NB4 (cell line): ENCODE results near the gene ARFGAP1.

ENCODE experiments used
- DNase-seq: peaks from one replicate; pipeline ENCODE4 v3.0.0; 2010; ENCODE audit warnings: low read depth
- H3K4me3 ChIP-seq: one replicate; pipeline ENCODE4 v1.5.1; 2011; ENCODE audit warnings: mild to moderate bottlenecking, low read depth, low read length, moderate library complexity
- CTCF ChIP-seq: IDR thresholded peaks from one replicate; pipeline ENCODE4 v1.5.1; 2012; ENCODE audit warnings: low read depth, low read length
- MAX ChIP-seq: IDR thresholded peaks from 2 replicates; pipeline ENCODE4 v1.6.1; 2011; ENCODE audit warnings: low read depth, low read length
- MYC ChIP-seq: IDR thresholded peaks from 2 replicates; pipeline ENCODE4 v1.6.1; 2011; ENCODE audit warnings: low read depth, low read length
- POLR2A ChIP-seq: IDR thresholded peaks from 2 replicates; pipeline ENCODE4 v1.6.1; 2011; ENCODE audit warnings: mild to moderate bottlenecking; ENCODE audit not compliant: insufficient read length; ENCODE audit errors: extremely low read depth

The ARFGAP1 gene

GRCh38 chr20:63258781-63259180 lies 13.8 kb upstream of the ARFGAP1 start:
- H3K4me3 ChIP-seq: no peak overlapping the region
- DNase-seq: no peak
- no peak for TF ChIP-seq POLR2A
- no peak for TF ChIP-seq CTCF
- no peak for TF ChIP-seq MAX
- TF ChIP-seq MYC: no peak

GRCh38 chr20:63259734-63260460 lies 12.7 kb upstream of the ARFGAP1 start:
- H3K4me3 ChIP-seq: no peak overlapping the region
- no peak for DNase-seq
- no peak for TF ChIP-seq MAX
- TF ChIP-seq MYC: no peak
- TF ChIP-seq POLR2A: no peak
- TF ChIP-seq CTCF: no peak

GRCh38 chr20:63260521-63260920 lies 12.1 kb upstream of the ARFGAP1 start:
- TF ChIP-seq MYC (no peak), CTCF (no peak), MAX (no peak), POLR2A (no peak)
- no peak for DNase-seq
- no peak overlapping the region for H3K4me3 ChIP-seq

- no peak overlapping the region for H3K4me3 ChIP-seq
- no peak for DNase-seq
- TF ChIP-seq CTCF (no peak), MAX (no peak), POLR2A (no peak), MYC (no peak)
Observed at GRCh38 chr20:63261060-63261794, 11.4 kb upstream of the ARFGAP1 start.

GRCh38 chr20:63261795-63262528 lies 10.7 kb upstream of the ARFGAP1 start:
- no peak overlapping the region for H3K4me3 ChIP-seq
- DNase-seq: no peak
- no peak for TF ChIP-seq MAX
- no peak for TF ChIP-seq CTCF
- no peak for TF ChIP-seq MYC
- TF ChIP-seq POLR2A: no peak
